Skeletal muscle cell (primary cell): Measurements from ENCODE around the gene CDKAL1.
"Not testable (repeated sequence)": the region's sequence is repeated elsewhere in the genome, so short reads cannot be mapped to it uniquely, and the experiment has no call there.

Experiments
- DNase-seq: peaks from one replicate; pipeline ENCODE4 v3.0.0-alpha.2; 2010; ENCODE audit warnings: low read depth
- H3K4me3 ChIP-seq: 2 replicates; pipeline ENCODE4 v1.5.1; 2011; ENCODE audit warnings: low read depth, mild to moderate bottlenecking, control low read depth, low read length, moderate library complexity

CDKAL1 gene

DNA sequence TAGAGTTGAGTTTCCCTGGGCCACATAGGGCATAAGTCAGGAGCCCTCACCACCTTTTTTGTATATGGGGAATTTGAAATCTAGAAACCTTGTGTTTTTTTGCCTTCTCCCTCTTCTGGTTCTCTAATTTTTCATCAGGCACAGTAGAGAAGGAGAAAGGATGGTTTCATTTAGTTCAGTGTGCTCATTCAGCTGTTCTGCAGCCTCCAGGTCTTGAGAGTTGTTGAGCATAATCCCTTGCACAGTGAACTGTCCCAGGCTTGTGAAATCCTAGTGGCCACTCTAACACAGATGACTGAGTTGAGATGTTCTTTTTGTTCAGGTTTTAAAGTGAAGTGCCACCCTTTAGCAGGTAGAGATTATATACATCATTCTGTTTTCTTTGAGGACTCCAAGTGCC, 183.5 kb downstream of the CDKAL1 start:
- H3K4me3 ChIP-seq, result no peak overlapping the region
- no peak for DNase-seq

DNA sequence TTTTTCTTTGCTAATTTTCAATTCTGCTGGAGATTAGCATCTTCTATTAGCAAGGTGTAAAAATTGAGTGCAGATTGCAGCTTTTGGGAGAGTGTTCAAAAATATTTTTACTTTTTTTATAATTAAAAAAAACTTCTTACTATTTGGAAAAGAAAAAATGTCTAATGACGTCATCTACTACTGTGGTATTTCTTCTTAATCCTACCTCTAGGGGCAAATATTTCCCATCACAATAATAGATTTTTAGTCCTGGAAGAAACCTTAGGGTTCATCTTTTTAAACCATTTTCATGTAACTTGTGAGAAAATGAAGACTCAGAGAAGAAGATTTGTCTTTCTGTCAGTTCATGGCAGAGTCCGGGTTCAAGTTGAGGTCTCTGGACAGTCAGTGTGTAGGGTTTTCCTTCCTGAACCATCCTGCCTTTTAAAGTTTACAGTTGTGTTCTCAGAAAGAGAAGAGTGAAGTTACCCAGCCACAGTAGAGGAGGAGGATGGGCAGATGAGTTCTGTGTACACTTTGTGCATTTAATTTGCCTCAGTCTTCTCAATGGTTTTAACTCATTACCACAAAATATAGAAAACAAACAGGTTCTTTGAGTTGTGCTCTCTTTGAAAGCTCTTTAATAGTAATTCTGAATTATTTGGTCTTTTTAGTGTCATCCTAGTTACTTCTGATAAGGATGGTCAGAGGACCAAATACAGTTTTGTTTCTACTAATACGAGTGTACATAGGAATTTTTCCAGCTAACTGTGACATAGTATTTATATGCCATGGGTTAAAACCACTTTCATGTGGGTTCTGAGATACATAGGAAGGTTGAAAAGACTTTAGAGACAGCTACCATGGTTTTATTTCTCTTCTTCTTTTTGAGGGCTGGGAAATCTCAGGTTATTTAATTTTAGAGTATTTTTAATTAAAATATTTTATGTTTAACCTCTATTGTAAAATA, 184.7 kb downstream of the CDKAL1 start:
- H3K4me3 ChIP-seq, result no peak overlapping the region
- DNase-seq, result no peak

DNA sequence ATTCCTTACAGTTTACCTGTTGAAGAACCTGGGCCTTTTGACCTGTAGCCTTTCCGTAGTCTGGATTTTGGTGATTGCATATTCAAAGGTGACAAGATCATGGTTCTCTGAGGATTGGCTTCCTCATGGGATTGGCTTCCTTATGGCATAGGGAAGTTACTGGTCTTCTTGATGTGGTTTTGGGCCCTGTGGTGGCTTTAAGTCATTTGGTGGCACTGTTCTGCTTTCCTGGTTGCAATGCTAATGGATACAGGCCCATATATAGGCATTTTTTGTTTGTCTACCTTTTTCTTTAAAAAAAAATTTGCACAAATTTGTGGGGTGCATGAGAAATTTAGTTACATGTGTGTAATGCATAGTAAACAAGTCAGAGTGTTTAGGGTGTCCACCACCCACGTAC, 185.7 kb downstream of the CDKAL1 start:
- H3K4me3 ChIP-seq, result no peak overlapping the region
- DNase-seq, result no peak

GRCh38 chr6:20721121-20721520, 186.9 kb downstream of the CDKAL1 start:
- not testable (repeated sequence) for DNase-seq, H3K4me3 ChIP-seq

DNA sequence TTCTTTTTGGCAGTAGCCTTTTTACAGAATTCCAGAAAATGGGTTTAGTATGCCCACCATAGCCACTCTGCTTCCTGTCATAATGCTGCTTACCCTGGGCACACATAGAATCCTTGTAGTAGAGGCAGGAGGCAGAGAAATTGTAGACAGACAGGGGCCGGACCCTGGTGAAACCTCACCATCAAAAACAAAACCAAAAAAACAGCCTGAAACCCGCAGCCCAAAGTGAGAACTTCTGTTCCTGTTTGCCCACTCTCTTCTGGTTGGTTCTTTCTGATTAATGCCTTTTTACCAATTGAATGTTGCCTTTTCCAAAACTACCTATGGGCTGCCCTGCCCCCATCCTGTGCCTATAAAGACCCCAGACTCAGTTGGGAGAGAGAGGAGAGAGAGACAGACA, 188.2 kb downstream of the CDKAL1 start:
- H3K4me3 ChIP-seq, result no peak overlapping the region
- no peak for DNase-seq

GRCh38 chr6:20723236-20723635, 189.0 kb downstream of the CDKAL1 start:
- DNase-seq, result no peak

GRCh38 chr6:20724443-20725190, 190.4 kb downstream of the CDKAL1 start:
- H3K4me3 ChIP-seq, result no peak overlapping the region
- no peak for DNase-seq

More at GRCh38 chr6:20723236-20723635, 189.0 kb downstream of the CDKAL1 start:
- H3K4me3 ChIP-seq, result no peak overlapping the region

- not testable (repeated sequence) for H3K4me3 ChIP-seq, DNase-seq
Observed at GRCh38 chr6:20725235-20725634, 191.0 kb downstream of the CDKAL1 start.

DNA sequence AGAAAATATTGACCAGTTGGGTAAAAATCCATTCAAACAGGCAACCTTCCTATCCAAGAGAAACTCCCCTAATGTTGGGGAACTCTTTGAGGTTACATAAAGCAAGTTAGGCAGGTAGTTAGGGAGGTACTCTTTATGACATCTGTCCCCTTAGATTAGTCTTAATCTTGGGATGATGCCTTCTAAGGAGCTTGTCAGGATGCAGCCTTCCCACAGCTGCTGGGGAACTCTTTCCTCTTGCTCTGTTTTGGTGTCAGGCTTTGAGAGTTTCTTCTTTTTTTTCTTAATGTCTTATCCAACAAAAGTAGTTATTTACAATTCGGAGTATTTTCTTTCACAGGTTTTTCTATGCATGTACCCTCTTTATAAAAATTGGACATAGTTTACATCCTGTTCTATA, 194.8 kb downstream of the CDKAL1 start:
- no peak for DNase-seq
- H3K4me3 ChIP-seq, result no peak overlapping the region

DNA sequence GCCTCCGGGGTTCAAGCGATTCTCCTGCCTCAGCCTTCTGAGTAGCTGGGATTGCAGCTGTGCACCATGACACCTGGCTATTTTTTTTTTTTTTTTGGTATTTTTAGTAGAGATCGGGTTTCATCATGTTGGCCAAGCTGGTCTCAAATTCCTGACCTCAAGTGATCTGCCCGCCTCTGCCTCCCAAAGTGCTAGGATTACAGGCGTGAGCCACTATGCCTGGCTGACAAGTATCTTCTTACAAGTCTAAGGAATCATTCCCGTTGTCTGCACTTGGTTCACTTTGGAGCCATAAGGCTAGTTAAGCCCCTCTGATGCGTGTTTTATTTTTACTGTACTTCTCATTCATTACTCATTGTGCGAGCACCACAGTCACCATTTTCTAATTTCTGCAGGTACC, 198.1 kb downstream of the CDKAL1 start:
- H3K4me3 ChIP-seq, DNase-seq: not testable (repeated sequence)

DNA sequence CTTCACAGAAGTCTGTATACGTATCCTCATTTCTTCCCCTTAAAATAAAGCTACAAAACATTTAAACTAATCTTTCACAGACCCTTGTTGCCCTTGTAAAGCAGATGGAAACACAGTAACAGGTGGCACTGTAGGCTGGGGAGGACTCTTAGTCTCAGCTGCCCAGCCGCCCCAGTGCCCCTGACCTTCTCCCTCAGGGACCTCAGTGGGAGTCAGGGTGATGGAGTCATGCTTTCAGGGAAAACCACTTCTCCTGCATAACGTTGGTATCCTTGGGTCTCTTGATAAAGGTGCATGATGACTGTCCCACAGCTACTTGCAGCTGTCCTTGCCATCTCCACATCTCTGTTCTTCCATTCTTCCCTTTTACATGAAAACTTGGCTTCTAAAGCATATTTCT, 198.6 kb downstream of the CDKAL1 start:
- no peak for DNase-seq
- H3K4me3 ChIP-seq, result no peak overlapping the region

GRCh38 chr6:20737912-20738311, 203.7 kb downstream of the CDKAL1 start:
- H3K4me3 ChIP-seq, result no peak overlapping the region
- no peak for DNase-seq

GRCh38 chr6:20740088-20740487, 205.8 kb downstream of the CDKAL1 start:
- no peak overlapping the region for H3K4me3 ChIP-seq
- no peak for DNase-seq

- DNase-seq, result no peak
Observed at GRCh38 chr6:20740727-20741126, 206.5 kb downstream of the CDKAL1 start.

DNA sequence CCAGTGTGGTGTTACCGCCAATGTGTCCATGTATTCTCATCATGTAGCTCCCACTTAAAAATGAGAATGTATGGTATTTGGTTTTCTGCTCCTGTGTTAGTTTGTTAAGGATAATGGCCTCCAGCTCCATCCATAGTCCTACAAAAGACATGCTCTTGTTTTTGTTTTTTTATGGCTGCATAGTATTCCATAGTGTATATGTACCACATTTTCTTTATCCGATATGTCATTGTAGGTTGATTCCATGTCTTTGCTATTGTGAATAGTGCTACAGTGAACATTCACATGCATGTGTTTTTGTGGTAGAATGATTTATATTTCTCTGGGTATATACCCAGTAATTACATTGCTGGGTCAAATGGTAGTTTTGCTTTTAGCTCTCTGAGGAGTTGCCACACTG, 207.2 kb downstream of the CDKAL1 start:
- no peak for DNase-seq
- no peak overlapping the region for H3K4me3 ChIP-seq

More at GRCh38 chr6:20740727-20741126, 206.5 kb downstream of the CDKAL1 start:
- no peak overlapping the region for H3K4me3 ChIP-seq

- H3K4me3 ChIP-seq, result no peak overlapping the region
- DNase-seq, result no peak
Observed at GRCh38 chr6:20744911-20745557, 210.8 kb downstream of the CDKAL1 start.

GRCh38 chr6:20746024-20746423, 211.8 kb downstream of the CDKAL1 start:
- H3K4me3 ChIP-seq, result no peak overlapping the region
- no peak for DNase-seq

DNA sequence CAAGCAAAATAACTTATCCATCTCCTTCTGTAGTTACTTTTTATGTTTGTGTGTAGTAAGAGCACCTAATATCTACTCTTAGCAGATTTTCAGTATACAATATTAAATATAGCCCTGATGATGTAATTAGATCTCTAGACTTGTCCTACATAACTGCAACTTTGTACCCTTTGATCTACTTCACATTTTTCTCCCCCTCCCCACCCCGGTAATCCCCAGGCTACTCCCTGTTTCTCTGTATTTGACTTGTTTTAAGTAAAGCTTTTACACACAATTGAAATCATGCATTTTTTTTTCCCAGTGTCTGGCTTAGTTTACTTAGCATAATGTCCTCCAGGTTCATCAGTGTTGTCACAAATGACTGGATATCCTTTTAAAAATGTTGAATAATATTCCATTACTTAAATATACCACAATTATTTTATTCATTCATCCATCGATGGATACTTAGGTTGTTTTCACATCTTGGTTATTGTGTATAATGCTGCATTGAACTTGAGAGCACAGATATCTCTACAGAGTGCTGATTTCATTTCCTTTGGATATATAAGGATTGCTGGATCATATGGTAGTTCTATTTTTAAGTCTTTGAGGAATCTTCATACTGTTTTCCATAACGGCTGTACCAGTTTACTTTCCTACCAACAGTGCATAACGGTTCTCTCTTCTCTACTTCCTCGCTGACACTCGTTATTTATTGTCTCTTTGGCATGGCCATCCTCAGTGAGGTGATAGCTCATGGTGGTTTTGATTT, 212.7 kb downstream of the CDKAL1 start:
- no peak overlapping the region for H3K4me3 ChIP-seq
- no peak for DNase-seq

- H3K4me3 ChIP-seq, result no peak overlapping the region
- DNase-seq, result no peak
Observed at GRCh38 chr6:20747991-20748390, 213.7 kb downstream of the CDKAL1 start.
